HCT116 (cell line): Measurements from ENCODE around the gene SORCS2. TPM values are rescaled to one million over a fixed set of nuclear protein-coding genes. Genes with fewer than 3 reads are reported as not detected.

Experiments
- ATAC-seq: fragments of 200-7000 bp; cut with Tn5 transposase; 2 replicates; pipeline ENCODE4 v1.9.1; 2020; ENCODE audit warnings: mild to moderate bottlenecking, moderate library complexity
- BruUV-seq: library from RNA; stranded (reverse); fragments of 400-500 nt; replicated peaks from 2 replicates; lab custom pipeline; 2021; lab: Mats Ljungman, UMichigan
- CTCF ChIA-PET: fragments of 300-600 bp; sonication (Branson Sonifier 250); formaldehyde crosslinking; loops from one replicate; lab custom pipeline; 2021; ENCODE audit warnings: antibody characterized with exemption; lab: Charles Lee
- POLR2A ChIA-PET: fragments of 300-600, 350-600 bp; sonication (Branson Sonifier 250); formaldehyde crosslinking; loops from one replicate; lab custom pipeline; 2021; ENCODE audit warnings: antibody characterized with exemption; lab: Charles Lee
- RAD21 ChIA-PET, 2 experiments: fragments of 300-600 bp; sonication (Branson Sonifier 250); formaldehyde crosslinking; loops; one replicate each; lab custom pipeline; 2023; ENCODE audit warnings: low total read pairs in 2 of 2; ENCODE audit not compliant: uncharacterized antibody in 2 of 2, unreplicated experiment in 2 of 2, low non-redundant PET in 1 of 2; lab: Charles Lee
- DNase-seq: peaks from one replicate; pipeline ENCODE4 v3.0.0-alpha.2; 2010; ENCODE audit warnings: low read depth, low spot score
- H2AFZ ChIP-seq: fragments of 200-600 bp; shearing (Covaris generic), sonication (generic); 2 replicates; pipeline ENCODE4 v1.6.1; 2017; ENCODE audit warnings: low read depth, mixed run types, mixed read lengths, antibody characterized with exemption, low read length; ENCODE audit not compliant: poor library complexity, severe bottlenecking
- H3K27ac ChIP-seq: 2 replicates; pipeline ENCODE4 v1.5.1; 2012; ENCODE audit warnings: low read depth, low read length
- H3K27me3 ChIP-seq: fragments of 200-600 bp; sonication (generic); 2 replicates; pipeline ENCODE4 v1.6.1; 2016; ENCODE audit warnings: mixed run types, low read length, mixed read lengths; ENCODE audit not compliant: insufficient read depth
- H3K36me3 ChIP-seq, 2 experiments: fragments of 200-500 bp in 1 of 2; fragments of 200-600 bp in 1 of 2; sonication (Bioruptor generic) in 1 of 2; sonication (generic) in 1 of 2; 2 replicates each; pipeline versions ENCODE4 v1.5.1 to v1.6.1; 2014 to 2016; ENCODE audit warnings: low read length in 2 of 2, inconsistent platforms in 1 of 2, mixed read lengths in 1 of 2, mixed run types in 1 of 2; ENCODE audit not compliant: insufficient read depth in 2 of 2, control insufficient read depth in 1 of 2
- H3K4me1 ChIP-seq, 2 experiments: fragments of 200-600 bp in 1 of 2; sonication (generic) in 1 of 2; 2 replicates each; pipeline versions ENCODE4 v1.5.1 to v1.6.1; 2012 to 2017; ENCODE audit warnings: low read length in 2 of 2, inconsistent platforms in 1 of 2, mild to moderate bottlenecking in 1 of 2, mixed read lengths in 1 of 2, mixed run types in 1 of 2, moderate library complexity in 1 of 2; ENCODE audit not compliant: insufficient read depth in 2 of 2, control insufficient read depth in 1 of 2
- H3K4me2 ChIP-seq: fragments of 200-600 bp; sonication (generic); 2 replicates; pipeline ENCODE4 v1.6.1; 2017; ENCODE audit warnings: mixed run types, low read length, mixed read lengths
- H3K4me3 ChIP-seq, 2 experiments: fragments of 200-600 bp in 1 of 2; sonication (generic) in 1 of 2; replicated peaks in 1 of 2; 2 replicates each; pipeline ENCODE4 v1.5.1; 2011 to 2016; ENCODE audit warnings: low read length in 2 of 2, control low read depth in 1 of 2, low read depth in 1 of 2, mild to moderate bottlenecking in 1 of 2, mixed read lengths in 1 of 2, mixed run types in 1 of 2
- H3K79me2 ChIP-seq: fragments of 200-600 bp; sonication (generic); 2 replicates; pipeline ENCODE4 v1.6.1; 2017; ENCODE audit warnings: mild to moderate bottlenecking, mixed run types, low read length, moderate library complexity, mixed read lengths; ENCODE audit not compliant: insufficient read depth
- H3K9ac ChIP-seq: fragments of 200-600 bp; sonication (generic); 2 replicates; pipeline ENCODE4 v1.6.1; 2016; ENCODE audit warnings: low read length, mixed read lengths
- H3K9me2 ChIP-seq: fragments of 200-600 bp; sonication (generic), shearing (Covaris generic); 2 replicates; pipeline ENCODE4 v1.6.1; 2017; ENCODE audit warnings: mixed run types, mild to moderate bottlenecking, moderate library complexity; ENCODE audit not compliant: insufficient read depth
- H3K9me3 ChIP-seq, 2 experiments: fragments of 200-500 bp in 1 of 2; fragments of 200-600 bp in 1 of 2; sonication (Bioruptor generic) in 1 of 2; sonication (generic) in 1 of 2; 2 replicates each; pipeline ENCODE4 v1.6.1; 2014 to 2017; ENCODE audit warnings: low read length in 2 of 2, mixed read lengths in 2 of 2, inconsistent platforms in 1 of 2, low read depth in 1 of 2, mild to moderate bottlenecking in 1 of 2, mixed run types in 1 of 2, moderate library complexity in 1 of 2; ENCODE audit not compliant: control insufficient read depth in 1 of 2, insufficient read depth in 1 of 2
- H4K20me1 ChIP-seq: fragments of 200-600 bp; sonication (generic), shearing (Covaris generic); 2 replicates; pipeline ENCODE4 v1.6.1; 2017; ENCODE audit warnings: mixed run types, mild to moderate bottlenecking, moderate library complexity; ENCODE audit not compliant: insufficient read depth
- CBX3 ChIP-seq: IDR thresholded peaks from 2 replicates; pipeline ENCODE4 v1.6.1; 2012; ENCODE audit warnings: low read depth
- CEBPB ChIP-seq: IDR thresholded peaks from 2 replicates; pipeline ENCODE4 v1.6.1; 2012; ENCODE audit warnings: low read depth
- EZH2phosphoT487 ChIP-seq: fragments of 200-600 bp; IDR thresholded peaks from 2 replicates; pipeline ENCODE4 v1.6.1; 2018; ENCODE audit warnings: antibody characterized with exemption, borderline replicate concordance
- ZNF274 ChIP-seq: fragments of 200-500 bp; sonication (Bioruptor generic); IDR thresholded peaks from 2 replicates; pipeline ENCODE4 v1.6.1; 2014; ENCODE audit warnings: mild to moderate bottlenecking, low read depth, low read length, inconsistent platforms
- intact Hi-C: fragments of 100-400 bp; cut with micrococcal nuclease; formaldehyde crosslinking; loops from 2 replicates; pipeline ENCODE4 v1.10.0; 2022
- total RNA-seq: library from RNA; stranded (reverse); gene quantifications from one replicate; pipeline ENCODE4 v1.2.1, GENCODE V29; 2021; ENCODE audit not compliant: unreplicated experiment
- TF ChIP-seq, protein P1 (sequence below): IDR thresholded peaks from 2 replicates; pipeline ENCODE4 v1.6.1; 2012
- TF ChIP-seq, protein P2 (sequence below), 3 experiments: fragments of 200-600 bp in 1 of 3; sonication (generic) in 1 of 3; IDR thresholded peaks in 2 of 3; conservative IDR thresholded peaks in 1 of 3; 2 replicates each; pipeline ENCODE4 v1.5.1; 2012 to 2017; ENCODE audit warnings: low read depth in 2 of 3, low read length in 2 of 3, antibody characterized with exemption in 1 of 3, borderline replicate concordance in 1 of 3, control low read depth in 1 of 3, mild to moderate bottlenecking in 1 of 3, mixed read lengths in 1 of 3, mixed run types in 1 of 3, moderate library complexity in 1 of 3; ENCODE audit not compliant: insufficient read depth in 1 of 3

SORCS2 gene
- total RNA-seq, 1 experiment from 2014 or later = 0.37 TPM

DNA sequence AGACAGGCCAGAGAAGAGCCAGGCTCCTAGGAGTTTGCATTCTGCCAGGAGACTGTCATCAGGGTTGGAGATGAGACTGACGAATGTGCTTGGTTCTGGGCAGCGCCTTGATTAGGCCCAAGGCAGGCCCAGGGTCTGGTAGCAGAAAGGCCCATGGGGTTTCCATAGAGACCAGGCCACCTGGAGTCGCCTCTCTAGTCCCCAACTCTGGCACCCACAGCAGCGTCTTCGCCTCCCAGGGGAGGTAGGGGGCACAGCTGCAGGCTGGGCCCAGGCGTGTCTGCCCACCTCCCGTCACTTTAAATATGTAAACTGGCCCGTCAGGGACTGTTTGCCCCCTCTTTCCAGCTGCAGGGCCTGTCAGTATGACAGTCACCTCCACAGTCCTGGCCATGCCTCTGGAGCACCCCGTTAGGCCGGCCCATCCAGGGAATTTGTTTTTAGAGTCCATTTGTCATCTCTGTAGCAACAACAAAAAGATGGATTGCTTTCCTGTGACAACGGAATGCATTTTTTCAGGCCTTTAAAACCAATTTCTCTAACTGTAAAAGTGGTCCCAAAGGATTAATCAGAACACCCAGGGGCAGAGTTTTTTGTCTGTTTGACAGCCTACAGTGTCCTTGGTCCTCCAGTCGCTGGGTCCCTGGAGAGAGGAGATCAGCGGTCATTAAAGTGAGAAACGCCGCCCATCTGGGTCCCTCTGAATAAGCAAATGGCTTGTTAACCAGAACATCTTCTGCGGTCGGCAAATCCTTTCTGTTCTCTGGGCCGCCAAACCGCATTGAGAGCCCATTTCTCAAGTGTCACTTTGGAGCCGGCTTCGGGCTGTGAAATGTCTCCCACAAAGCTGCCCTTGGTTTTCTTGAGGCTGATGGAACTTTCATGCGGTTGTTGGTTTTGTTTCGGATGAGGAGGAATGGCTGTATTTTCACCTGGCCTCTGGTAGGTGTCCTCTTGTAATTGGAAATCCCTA, 395.4 kb downstream of the SORCS2 start:
- H3K36me3 ChIP-seq = no peaks in the 10 kb centered on the region
- no peak overlapping the region for H2AFZ ChIP-seq
- H3K4me1 ChIP-seq = no peaks in the 10 kb centered on the region
- no peaks in the 10 kb centered on the region for H3K9me2 ChIP-seq
- H3K4me2 ChIP-seq = no peak overlapping the region
- RAD21 ChIA-PET = no interaction called here
- POLR2A ChIA-PET = no interaction called here
- CTCF ChIA-PET = no interaction called here
- H3K27me3 ChIP-seq = peaks cover 5% of the 10 kb centered on the region; the same call in 1 of the 2 replicates
- no TSS peak for BruUV-seq
- no peak for DNase-seq
- intact Hi-C loops = no loop called here
- no peak overlapping the region for H3K27ac ChIP-seq
- no peak for TF ChIP-seq CBX3
- TF ChIP-seq, protein P1, sequence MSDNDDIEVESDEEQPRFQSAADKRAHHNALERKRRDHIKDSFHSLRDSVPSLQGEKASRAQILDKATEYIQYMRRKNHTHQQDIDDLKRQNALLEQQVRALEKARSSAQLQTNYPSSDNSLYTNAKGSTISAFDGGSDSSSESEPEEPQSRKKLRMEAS = no peak
- TF ChIP-seq EZH2phosphoT487 = no peak
- TF ChIP-seq ZNF274 = no peak
- TF ChIP-seq CEBPB = no peak
- TF ChIP-seq, protein P2, sequence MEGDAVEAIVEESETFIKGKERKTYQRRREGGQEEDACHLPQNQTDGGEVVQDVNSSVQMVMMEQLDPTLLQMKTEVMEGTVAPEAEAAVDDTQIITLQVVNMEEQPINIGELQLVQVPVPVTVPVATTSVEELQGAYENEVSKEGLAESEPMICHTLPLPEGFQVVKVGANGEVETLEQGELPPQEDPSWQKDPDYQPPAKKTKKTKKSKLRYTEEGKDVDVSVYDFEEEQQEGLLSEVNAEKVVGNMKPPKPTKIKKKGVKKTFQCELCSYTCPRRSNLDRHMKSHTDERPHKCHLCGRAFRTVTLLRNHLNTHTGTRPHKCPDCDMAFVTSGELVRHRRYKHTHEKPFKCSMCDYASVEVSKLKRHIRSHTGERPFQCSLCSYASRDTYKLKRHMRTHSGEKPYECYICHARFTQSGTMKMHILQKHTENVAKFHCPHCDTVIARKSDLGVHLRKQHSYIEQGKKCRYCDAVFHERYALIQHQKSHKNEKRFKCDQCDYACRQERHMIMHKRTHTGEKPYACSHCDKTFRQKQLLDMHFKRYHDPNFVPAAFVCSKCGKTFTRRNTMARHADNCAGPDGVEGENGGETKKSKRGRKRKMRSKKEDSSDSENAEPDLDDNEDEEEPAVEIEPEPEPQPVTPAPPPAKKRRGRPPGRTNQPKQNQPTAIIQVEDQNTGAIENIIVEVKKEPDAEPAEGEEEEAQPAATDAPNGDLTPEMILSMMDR (IDR thresholded peaks at IDR 0.05 in 2 of 3, conservative IDR thresholded peaks at IDR 0.05 in 1 of 3; ENCODE audit: borderline replicate concordance in 1 of 3, insufficient read depth in 1 of 3, low read depth in 2 of 3, low read length in 2 of 3) = no peak
- H3K79me2 ChIP-seq = no peaks in the 10 kb centered on the region
- H3K9ac ChIP-seq = no peak overlapping the region
- no peaks in the 10 kb centered on the region for H4K20me1 ChIP-seq
- H3K4me3 ChIP-seq = no peak overlapping the region
- H3K9me3 ChIP-seq = no peaks in the 10 kb centered on the region
- no peak for ATAC-seq
